Measurements from ENCODE around the gene CHRND.
"Not testable (repeated sequence)": the region's sequence is repeated elsewhere in the genome, so short reads cannot be mapped to it uniquely, and the experiment has no call there.

The CHRND gene

GRCh38 chr2:232545511-232546375 lies 19.8 kb downstream of the CHRND start:
- H3K4me1 Mint-ChIP-seq (ENCODE audit: low read depth): peaks cover 42% of the 10 kb centered on the region
- peaks cover 65% of the 10 kb centered on the region for H3K36me3 Mint-ChIP-seq (ENCODE audit: low read depth)
- no peak overlapping the region for H3K27ac Mint-ChIP-seq
- peaks cover 3% of the 10 kb centered on the region for H3K9me3 Mint-ChIP-seq
- DNase-seq: no peak
- H3K4me3 Mint-ChIP-seq: no peak overlapping the region
- H3K27me3 Mint-ChIP-seq: no peaks in the 10 kb centered on the region

- peaks cover 3% of the 10 kb centered on the region for H3K9me3 Mint-ChIP-seq
- peak overlapping the region; percentile 97 for H3K4me3 Mint-ChIP-seq
- peaks cover 55% of the 10 kb centered on the region for H3K4me1 Mint-ChIP-seq (ENCODE audit: low read depth)
- no peaks in the 10 kb centered on the region for H3K27me3 Mint-ChIP-seq
- DNase-seq: no peak
- H3K36me3 Mint-ChIP-seq (ENCODE audit: low read depth): peaks cover 80% of the 10 kb centered on the region
- H3K27ac Mint-ChIP-seq: no peak overlapping the region
Observed at GRCh38 chr2:232547991-232548390, 22.0 kb downstream of the CHRND start.

DNA sequence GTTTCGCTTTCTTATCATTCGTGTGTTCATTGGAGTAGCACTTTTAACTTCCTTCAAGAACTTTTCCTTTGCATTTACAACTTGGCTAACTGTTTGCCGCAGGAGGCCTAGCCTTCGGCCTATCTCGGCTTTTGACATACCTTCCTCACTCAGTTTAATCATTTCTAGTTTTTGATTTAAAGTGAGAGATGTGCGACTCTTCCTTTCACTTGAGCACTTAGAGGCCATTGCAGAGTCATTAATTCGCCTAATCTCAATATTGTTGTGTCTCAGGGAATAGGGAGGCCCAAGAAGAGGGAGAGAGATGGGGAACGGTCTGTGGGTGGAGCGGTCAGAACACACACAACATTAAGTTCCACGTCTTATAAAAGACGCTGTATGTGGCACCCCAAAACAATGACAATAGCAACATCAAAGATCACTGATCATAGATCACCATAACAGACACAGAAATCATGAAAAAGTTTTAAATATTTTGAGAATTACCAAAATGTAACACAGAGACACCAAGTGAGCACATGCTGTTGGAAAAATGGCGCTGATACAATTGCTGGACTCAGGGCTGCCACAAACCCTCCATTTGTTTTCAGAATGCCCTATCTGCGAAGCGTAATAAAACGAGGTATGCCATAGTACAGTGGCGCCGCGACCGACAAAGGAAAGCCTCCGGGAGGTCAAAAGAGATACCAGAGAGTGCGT lies 23.8 kb downstream of the CHRND start:
- no peak for DNase-seq
- peaks cover 73% of the 10 kb centered on the region for H3K4me1 Mint-ChIP-seq (ENCODE audit: low read depth)
- H3K27ac Mint-ChIP-seq: peak overlapping the region; percentile 99
- peak overlapping the region; percentile 97 for H3K4me3 Mint-ChIP-seq
- H3K36me3 Mint-ChIP-seq (ENCODE audit: low read depth): peaks cover 87% of the 10 kb centered on the region
- H3K27me3 Mint-ChIP-seq: no peaks in the 10 kb centered on the region
- H3K9me3 Mint-ChIP-seq: peaks cover 3% of the 10 kb centered on the region

DNA sequence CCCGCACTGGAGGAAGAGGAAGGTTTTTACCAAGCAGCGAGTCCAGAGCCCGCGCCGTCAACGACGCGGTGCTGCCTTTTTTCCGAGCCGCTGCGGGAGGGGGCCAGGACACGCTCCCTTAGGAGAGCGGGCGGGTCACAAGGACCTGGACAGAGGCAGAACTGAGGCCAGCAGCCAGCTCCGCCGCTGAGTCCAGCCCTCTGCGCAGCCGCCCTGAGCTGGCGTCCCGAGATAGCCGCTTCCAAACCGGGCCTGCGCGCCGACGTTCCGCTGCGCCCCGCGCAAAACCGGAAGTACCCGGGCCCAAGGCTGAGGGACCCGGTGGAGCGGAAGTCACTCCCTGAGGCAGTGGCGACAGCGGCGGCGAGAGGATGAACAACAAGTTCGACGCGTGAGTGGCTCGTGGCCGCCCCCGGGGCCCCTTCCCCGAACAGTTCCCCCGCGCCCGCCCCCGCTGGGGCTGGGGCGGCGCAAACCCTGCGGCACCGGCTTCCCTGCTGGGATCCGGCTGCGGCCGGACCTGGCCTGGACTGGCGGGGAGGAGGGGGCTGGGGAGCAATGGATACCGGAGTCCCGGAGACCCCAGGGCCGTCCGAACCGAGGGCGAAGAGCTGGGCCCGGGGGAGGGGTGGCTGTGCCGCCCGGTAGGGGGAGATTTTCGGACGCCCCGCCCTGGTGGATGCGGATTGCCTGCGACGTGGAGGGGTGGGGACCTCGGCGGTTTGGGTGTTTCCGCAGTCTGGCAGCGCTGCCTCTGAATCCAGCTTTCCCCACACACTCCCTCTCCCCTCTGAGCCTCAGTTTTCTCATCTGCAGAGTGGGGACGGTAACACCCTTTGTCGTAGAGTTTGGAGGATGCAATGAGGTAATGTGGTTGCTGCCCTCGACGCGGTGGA lies 24.6 kb downstream of the CHRND start, which contains the start of the genes EIF4E2 and TIGD1:
Gene EIF4E2 (plus strand): TSS at position 336 of the 896 bp plus-strand sequence. CDS start 36 bp downstream, at position 372.
Gene TIGD1 (minus strand): TSS at position 204 of the 896 bp plus-strand sequence. CDS start 675 bp downstream, outside the sequence.
- no peaks in the 10 kb centered on the region for H3K27me3 Mint-ChIP-seq
- H3K4me3 Mint-ChIP-seq: peak within 1 kb of the TSS; percentile 97
- DNase-seq: peak; percentile 95
- peaks cover 3% of the 10 kb centered on the region for H3K9me3 Mint-ChIP-seq
- H3K4me1 Mint-ChIP-seq (ENCODE audit: low read depth): peaks cover 78% of the 10 kb centered on the region
- peak within 1 kb of the TSS; percentile 99 for H3K27ac Mint-ChIP-seq
- peaks cover 88% of the 10 kb centered on the region for H3K36me3 Mint-ChIP-seq (ENCODE audit: low read depth)

- H3K27me3 Mint-ChIP-seq: no peaks in the 10 kb centered on the region
- H3K4me3 Mint-ChIP-seq: peak overlapping the region; percentile 97
- H3K27ac Mint-ChIP-seq: peak overlapping the region; percentile 99
- peaks cover 3% of the 10 kb centered on the region for H3K9me3 Mint-ChIP-seq
- peaks cover 76% of the 10 kb centered on the region for H3K4me1 Mint-ChIP-seq (ENCODE audit: low read depth)
- peaks cover 88% of the 10 kb centered on the region for H3K36me3 Mint-ChIP-seq (ENCODE audit: low read depth)
- DNase-seq: no peak
Observed at GRCh38 chr2:232551250-232551638, 25.3 kb downstream of the CHRND start.

GRCh38 chr2:232551776-232552175 lies 25.8 kb downstream of the CHRND start:
- no peak for DNase-seq
- H3K27me3 Mint-ChIP-seq: no peaks in the 10 kb centered on the region
- H3K9me3 Mint-ChIP-seq: peaks cover 3% of the 10 kb centered on the region
- H3K36me3 Mint-ChIP-seq (ENCODE audit: low read depth): peaks cover 88% of the 10 kb centered on the region
- H3K27ac Mint-ChIP-seq: peak overlapping the region; percentile 99
- peaks cover 73% of the 10 kb centered on the region for H3K4me1 Mint-ChIP-seq (ENCODE audit: low read depth)
- peak overlapping the region; percentile 97 for H3K4me3 Mint-ChIP-seq

DNA sequence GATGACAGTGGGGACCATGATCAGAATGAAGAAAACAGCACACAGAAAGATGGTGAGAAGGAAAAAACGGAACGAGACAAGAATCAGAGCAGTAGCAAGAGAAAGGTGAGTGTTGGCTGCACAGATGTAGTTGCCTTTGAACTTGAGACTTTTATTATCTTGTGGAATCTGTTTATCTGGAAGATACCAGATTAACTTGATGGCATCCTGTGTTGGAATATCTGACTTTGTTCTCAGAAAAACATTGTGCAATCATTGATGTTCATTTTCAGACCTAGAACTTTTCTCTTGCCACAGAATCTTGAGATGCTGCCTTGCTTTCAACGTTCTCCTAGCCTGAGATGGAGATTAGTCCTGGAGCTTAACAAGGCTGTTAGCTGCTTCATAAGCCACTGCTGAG lies 30.5 kb downstream of the CHRND start:
- peaks cover 87% of the 10 kb centered on the region for H3K36me3 Mint-ChIP-seq (ENCODE audit: low read depth)
- H3K27ac Mint-ChIP-seq: peak overlapping the region; percentile 30
- no peak for DNase-seq
- H3K9me3 Mint-ChIP-seq: no peaks in the 10 kb centered on the region
- H3K4me3 Mint-ChIP-seq: no peak overlapping the region
- H3K27me3 Mint-ChIP-seq: no peaks in the 10 kb centered on the region
- H3K4me1 Mint-ChIP-seq (ENCODE audit: low read depth): peaks cover 41% of the 10 kb centered on the region

DNA sequence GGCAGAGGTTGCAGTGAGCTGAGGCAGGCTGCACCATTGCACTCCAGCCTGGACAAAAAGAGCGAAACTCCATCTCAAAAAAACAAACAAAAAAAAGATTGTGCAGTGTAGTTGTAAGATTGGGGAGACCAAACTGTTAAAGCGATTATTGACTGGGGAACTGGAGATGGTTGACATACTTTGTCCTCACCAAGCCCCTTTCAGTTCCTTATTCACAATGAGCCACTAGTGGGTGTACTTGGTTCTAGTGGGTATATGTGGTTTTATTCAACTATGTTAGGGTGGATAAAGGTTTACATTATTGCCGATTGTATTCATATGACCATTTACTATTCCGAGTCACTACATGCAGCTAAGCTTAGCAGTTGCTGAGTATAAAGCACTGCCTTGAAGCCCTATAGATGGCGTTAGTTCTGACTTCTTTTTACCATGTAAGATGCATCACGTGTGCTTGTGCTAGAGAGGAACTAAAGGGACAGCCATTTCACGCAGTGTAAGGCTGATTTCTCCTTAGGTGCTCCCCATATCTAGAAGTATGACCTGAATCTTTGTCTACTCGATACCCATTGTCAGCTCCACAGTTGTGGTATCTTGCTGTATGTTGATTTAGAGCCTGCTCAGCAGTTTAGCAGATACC lies 36.7 kb downstream of the CHRND start:
- no peaks in the 10 kb centered on the region for H3K27me3 Mint-ChIP-seq
- H3K4me1 Mint-ChIP-seq (ENCODE audit: low read depth): no peaks in the 10 kb centered on the region
- H3K27ac Mint-ChIP-seq: no peak overlapping the region
- no peak overlapping the region for H3K4me3 Mint-ChIP-seq
- no peak for DNase-seq
- H3K9me3 Mint-ChIP-seq: no peaks in the 10 kb centered on the region
- peaks cover 92% of the 10 kb centered on the region for H3K36me3 Mint-ChIP-seq (ENCODE audit: low read depth)

DNA sequence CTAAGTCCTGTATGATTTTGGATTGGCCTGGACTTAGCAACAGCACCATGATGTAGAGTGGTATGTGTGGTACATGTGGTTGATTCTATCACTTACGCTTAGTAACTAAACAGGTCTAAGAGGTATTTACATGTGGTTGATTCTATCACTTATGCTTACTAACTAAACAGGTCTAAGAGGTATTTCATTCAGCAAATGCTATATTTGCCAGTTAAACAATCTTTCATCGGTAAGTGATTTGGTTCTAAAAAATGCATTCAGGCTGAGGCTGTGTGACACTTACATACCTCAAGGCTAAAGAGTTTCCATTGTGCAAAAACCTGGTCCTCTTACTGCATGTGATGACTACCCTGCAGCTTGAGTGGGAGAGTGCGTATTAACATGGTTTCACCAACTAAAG lies 37.6 kb downstream of the CHRND start:
- no peaks in the 10 kb centered on the region for H3K27me3 Mint-ChIP-seq
- H3K36me3 Mint-ChIP-seq (ENCODE audit: low read depth): peaks cover 95% of the 10 kb centered on the region
- no peak overlapping the region for H3K4me3 Mint-ChIP-seq
- no peak overlapping the region for H3K27ac Mint-ChIP-seq
- H3K9me3 Mint-ChIP-seq: no peaks in the 10 kb centered on the region
- no peaks in the 10 kb centered on the region for H3K4me1 Mint-ChIP-seq (ENCODE audit: low read depth)
- no peak for DNase-seq

GRCh38 chr2:232567721-232568120 lies 41.8 kb downstream of the CHRND start:
- Mint-ChIP-seq H3K4me3 (no peak overlapping the region), H3K27me3 (no peaks in the 10 kb centered on the region), H3K27ac (no peak overlapping the region), H3K4me1 (ENCODE audit: low read depth) (no peaks in the 10 kb centered on the region), H3K36me3 (ENCODE audit: low read depth) (peaks cover 98% of the 10 kb centered on the region), H3K9me3 (no peaks in the 10 kb centered on the region)
- DNase-seq: no peak

DNA sequence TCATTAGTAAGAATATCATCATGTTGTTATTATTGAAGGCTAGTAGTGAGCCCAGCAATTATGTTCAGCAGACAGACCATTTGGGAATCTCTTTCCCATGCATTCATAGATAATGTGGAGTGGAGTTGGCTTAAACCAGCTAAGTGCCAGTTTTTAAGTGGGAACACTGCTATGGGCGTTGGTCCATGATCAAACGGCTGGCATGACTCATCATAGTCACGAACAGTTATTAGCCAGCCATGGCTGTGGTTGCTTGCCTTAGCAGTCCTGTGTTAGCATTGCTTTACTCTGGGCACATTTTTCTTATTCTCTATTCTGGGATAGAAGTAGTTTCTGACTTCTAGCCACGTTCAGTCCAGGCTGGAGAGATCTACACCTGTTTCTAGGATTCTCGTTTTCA lies 42.2 kb downstream of the CHRND start:
- H3K36me3 Mint-ChIP-seq (ENCODE audit: low read depth): peaks cover 98% of the 10 kb centered on the region
- no peaks in the 10 kb centered on the region for H3K9me3 Mint-ChIP-seq
- no peak for DNase-seq
- no peaks in the 10 kb centered on the region for H3K27me3 Mint-ChIP-seq
- no peak overlapping the region for H3K4me3 Mint-ChIP-seq
- H3K4me1 Mint-ChIP-seq (ENCODE audit: low read depth): no peaks in the 10 kb centered on the region
- no peak overlapping the region for H3K27ac Mint-ChIP-seq

DNA sequence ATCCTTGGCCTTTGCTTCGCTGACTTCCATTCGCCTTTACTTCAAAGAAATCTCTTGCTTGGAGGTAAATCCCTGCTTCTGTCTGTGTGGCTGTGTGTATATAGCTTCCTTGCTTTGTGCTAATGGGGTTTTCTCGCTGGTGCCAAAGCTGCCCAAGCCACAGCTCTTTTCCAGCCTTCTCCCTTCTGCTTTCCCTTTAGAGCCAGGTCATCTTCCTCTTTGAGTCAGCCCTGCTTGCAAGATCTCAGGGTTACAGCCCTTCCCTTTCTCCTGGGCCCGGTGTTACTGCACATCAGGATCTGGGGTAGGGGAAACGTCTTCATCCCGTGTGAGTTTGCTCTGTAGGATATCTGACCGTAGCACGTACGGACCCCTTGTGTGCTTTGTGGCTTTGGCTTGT lies 43.6 kb downstream of the CHRND start:
- no peaks in the 10 kb centered on the region for H3K4me1 Mint-ChIP-seq (ENCODE audit: low read depth)
- no peak overlapping the region for H3K4me3 Mint-ChIP-seq
- H3K27me3 Mint-ChIP-seq: no peaks in the 10 kb centered on the region
- no peaks in the 10 kb centered on the region for H3K9me3 Mint-ChIP-seq
- DNase-seq: no peak
- H3K27ac Mint-ChIP-seq: no peak overlapping the region
- peaks cover 99% of the 10 kb centered on the region for H3K36me3 Mint-ChIP-seq (ENCODE audit: low read depth)

- not testable (repeated sequence) for H3K27ac Mint-ChIP-seq; H3K4me1 Mint-ChIP-seq (ENCODE audit: low read depth); DNase-seq; H3K9me3 Mint-ChIP-seq; H3K4me3 Mint-ChIP-seq; H3K27me3 Mint-ChIP-seq
- peaks cover 99% of the 10 kb centered on the region for H3K36me3 Mint-ChIP-seq (ENCODE audit: low read depth)
Observed at GRCh38 chr2:232570481-232570880, 44.5 kb downstream of the CHRND start.

GRCh38 chr2:232571026-232571474 lies 45.1 kb downstream of the CHRND start:
- no peak overlapping the region for H3K4me3 Mint-ChIP-seq
- H3K4me1 Mint-ChIP-seq (ENCODE audit: low read depth): peaks cover under 1% of the 10 kb centered on the region
- peaks cover 97% of the 10 kb centered on the region for H3K36me3 Mint-ChIP-seq (ENCODE audit: low read depth)
- H3K27ac Mint-ChIP-seq: no peak overlapping the region
- DNase-seq: no peak
- H3K27me3 Mint-ChIP-seq: no peaks in the 10 kb centered on the region
- no peaks in the 10 kb centered on the region for H3K9me3 Mint-ChIP-seq
